ENCODE measurements around the gene CFAP206.

Gene CFAP206

GRCh38 chr6:87407901-87408720, at the start of gene CFAP206:
CFAP206 (plus strand) TSS chr6:87407972; CDS start chr6:87409840, 1,868 bp downstream.
- TF ChIP-seq CTCF (IDR thresholded peaks at IDR 0.05; ENCODE audit: insufficient read depth, missing control alignments), result no peak
- DNase-seq (ENCODE audit: insufficient read length, low spot score), result peak; percentile 48
- no peak for FAIRE-seq

- DNase-seq (ENCODE audit: insufficient read length, low spot score) (no peak), FAIRE-seq (no peak)
- TF ChIP-seq CTCF (IDR thresholded peaks at IDR 0.05; ENCODE audit: insufficient read depth, missing control alignments), result no peak
Observed at GRCh38 chr6:87364602-87365252, 43.0 kb upstream of the CFAP206 start.

GRCh38 chr6:87366072-87366827, 41.5 kb upstream of the CFAP206 start:
- no peak for TF ChIP-seq CTCF (IDR thresholded peaks at IDR 0.05; ENCODE audit: insufficient read depth, missing control alignments)
- DNase-seq (ENCODE audit: insufficient read length, low spot score) (no peak), FAIRE-seq (no peak)

GRCh38 chr6:87366899-87367298, 40.9 kb upstream of the CFAP206 start:
- no peak for FAIRE-seq
- no peak for TF ChIP-seq CTCF (IDR thresholded peaks at IDR 0.05; ENCODE audit: insufficient read depth, missing control alignments)
- DNase-seq (ENCODE audit: insufficient read length, low spot score), result no peak

GRCh38 chr6:87373377-87373776, 34.4 kb upstream of the CFAP206 start:
- FAIRE-seq, result no peak
- DNase-seq (ENCODE audit: insufficient read length, low spot score), result no peak
- no peak for TF ChIP-seq CTCF (IDR thresholded peaks at IDR 0.05; ENCODE audit: insufficient read depth, missing control alignments)

GRCh38 chr6:87375315-87375714, 32.5 kb upstream of the CFAP206 start:
- TF ChIP-seq CTCF (IDR thresholded peaks at IDR 0.05; ENCODE audit: insufficient read depth, missing control alignments), result no peak
- DNase-seq (ENCODE audit: insufficient read length, low spot score) (no peak), FAIRE-seq (no peak)

Data from D721Med (cell line).